HEK293 (cell line): ENCODE measurements around the gene CATSPERE.

Source experiments
- ATF2 ChIP-seq: fragments of 450-650 bp; formaldehyde crosslinking; IDR thresholded peaks from 2 replicates; pipeline ENCODE4 v1.5.1; 2016; ENCODE audit warnings: missing biosample characterization, missing genetic modification characterization, low read depth
- FEZF1 ChIP-seq: fragments of 450-650 bp; formaldehyde crosslinking; IDR thresholded peaks from 2 replicates; pipeline ENCODE4 v1.5.1; 2016; ENCODE audit warnings: missing biosample characterization, missing genetic modification characterization
- GLI4 ChIP-seq: fragments of 450-650 bp; formaldehyde crosslinking; IDR thresholded peaks from 2 replicates; pipeline ENCODE4 v1.5.1; 2016; ENCODE audit warnings: missing biosample characterization, missing genetic modification characterization
- KLF17 ChIP-seq: fragments of 450-650 bp; formaldehyde crosslinking; IDR thresholded peaks from 2 replicates; pipeline ENCODE4 v1.5.1; 2016; ENCODE audit warnings: missing biosample characterization, missing genetic modification characterization
- PRDM1 ChIP-seq: fragments of 450-650 bp; formaldehyde crosslinking; IDR thresholded peaks from 2 replicates; pipeline ENCODE4; 2016; ENCODE audit warnings: missing biosample characterization, missing genetic modification characterization
- PRDM6 ChIP-seq: fragments of 450-650 bp; formaldehyde crosslinking; IDR thresholded peaks from 2 replicates; pipeline ENCODE4 v1.5.1; 2017; ENCODE audit warnings: missing biosample characterization, missing genetic modification characterization
- SCRT1 ChIP-seq: fragments of 450-650 bp; formaldehyde crosslinking; IDR thresholded peaks from 2 replicates; pipeline ENCODE4 v1.5.1; 2016; ENCODE audit warnings: missing biosample characterization, missing genetic modification characterization, borderline replicate concordance
- SCRT2 ChIP-seq: fragments of 450-650 bp; formaldehyde crosslinking; IDR thresholded peaks from 2 replicates; pipeline ENCODE4 v1.5.1; 2016; ENCODE audit warnings: missing biosample characterization, missing genetic modification characterization
- ZEB2 ChIP-seq: fragments of 450-650 bp; formaldehyde crosslinking; IDR thresholded peaks from 2 replicates; pipeline ENCODE4 v1.5.1; 2016; ENCODE audit warnings: missing biosample characterization, missing genetic modification characterization
- ZFP3 ChIP-seq: fragments of 450-650 bp; formaldehyde crosslinking; IDR thresholded peaks from 2 replicates; pipeline ENCODE4 v1.5.1; 2016; ENCODE audit warnings: low read depth, missing biosample characterization, missing genetic modification characterization
- ZNF10 ChIP-seq: fragments of 450-650 bp; formaldehyde crosslinking; IDR thresholded peaks from 2 replicates; pipeline ENCODE4 v1.5.1; 2017; ENCODE audit warnings: missing biosample characterization, missing genetic modification characterization
- ZNF114 ChIP-seq: fragments of 450-650 bp; formaldehyde crosslinking; IDR thresholded peaks from 2 replicates; pipeline ENCODE4 v1.5.0; 2017; ENCODE audit warnings: missing biosample characterization, missing genetic modification characterization
- ZNF132 ChIP-seq: fragments of 450-650 bp; formaldehyde crosslinking; IDR thresholded peaks from 2 replicates; pipeline ENCODE4 v1.5.1; 2017; ENCODE audit warnings: missing biosample characterization, missing genetic modification characterization, borderline replicate concordance
- ZNF146 ChIP-seq: fragments of 450-650 bp; formaldehyde crosslinking; IDR thresholded peaks from 2 replicates; pipeline ENCODE4 v1.5.1; 2016; ENCODE audit warnings: missing biosample characterization, missing genetic modification characterization
- ZNF311 ChIP-seq: fragments of 450-650 bp; formaldehyde crosslinking; IDR thresholded peaks from 2 replicates; pipeline ENCODE4 v1.5.1; 2017; ENCODE audit warnings: missing biosample characterization, missing genetic modification characterization, borderline replicate concordance
- ZNF366 ChIP-seq: fragments of 450-650 bp; formaldehyde crosslinking; conservative IDR thresholded peaks from 2 replicates; pipeline ENCODE4 v1.5.1; 2016; ENCODE audit warnings: missing biosample characterization, missing genetic modification characterization
- ZNF37A ChIP-seq: fragments of 450-650 bp; IDR thresholded peaks from 2 replicates; pipeline ENCODE4 v1.5.1; 2018; ENCODE audit warnings: missing biosample characterization, missing genetic modification characterization
- ZNF473 ChIP-seq: fragments of 450-650 bp; formaldehyde crosslinking; IDR thresholded peaks from 2 replicates; pipeline ENCODE4 v1.5.1; 2017; ENCODE audit warnings: missing biosample characterization, missing genetic modification characterization
- ZNF514 ChIP-seq: fragments of 450-650 bp; formaldehyde crosslinking; IDR thresholded peaks from 2 replicates; pipeline ENCODE4 v1.5.1; 2016; ENCODE audit warnings: missing biosample characterization, missing genetic modification characterization
- ZNF518A ChIP-seq: fragments of 450-650 bp; formaldehyde crosslinking; conservative IDR thresholded peaks from 2 replicates; pipeline ENCODE4 v1.5.1; 2016; ENCODE audit warnings: low read depth, missing biosample characterization, missing genetic modification characterization
- ZNF623 ChIP-seq: fragments of 450-650 bp; formaldehyde crosslinking; IDR thresholded peaks from 2 replicates; pipeline ENCODE4 v1.5.1; 2016; ENCODE audit warnings: missing biosample characterization, missing genetic modification characterization
- ZNF624 ChIP-seq: fragments of 450-650 bp; formaldehyde crosslinking; IDR thresholded peaks from 2 replicates; pipeline ENCODE4 v1.5.1; 2017; ENCODE audit warnings: missing biosample characterization, missing genetic modification characterization
- ZNF629 ChIP-seq: fragments of 450-650 bp; formaldehyde crosslinking; IDR thresholded peaks from 2 replicates; pipeline ENCODE4 v1.5.1; 2017; ENCODE audit warnings: missing biosample characterization, missing genetic modification characterization
- ZNF664 ChIP-seq: fragments of 450-650 bp; formaldehyde crosslinking; IDR thresholded peaks from 2 replicates; pipeline ENCODE4 v1.5.1; 2016; ENCODE audit warnings: missing biosample characterization, missing genetic modification characterization
- ZNF76 ChIP-seq: fragments of 450-650 bp; formaldehyde crosslinking; IDR thresholded peaks from 2 replicates; pipeline ENCODE4; 2016; ENCODE audit warnings: low read depth, missing biosample characterization, missing genetic modification characterization, borderline replicate concordance
- ZNF777 ChIP-seq: fragments of 450-650 bp; formaldehyde crosslinking; IDR thresholded peaks from 2 replicates; pipeline ENCODE4 v1.5.1; 2017; ENCODE audit warnings: missing biosample characterization, missing genetic modification characterization, borderline replicate concordance
- ZNF843 ChIP-seq: fragments of 450-650 bp; formaldehyde crosslinking; IDR thresholded peaks from 2 replicates; pipeline ENCODE4 v1.5.1; 2016; ENCODE audit warnings: missing biosample characterization, missing genetic modification characterization
- ZSCAN18 ChIP-seq: fragments of 450-650 bp; formaldehyde crosslinking; IDR thresholded peaks from 2 replicates; pipeline ENCODE4 v1.5.1; 2016; ENCODE audit warnings: missing biosample characterization, missing genetic modification characterization
- ZXDB ChIP-seq: fragments of 450-650 bp; formaldehyde crosslinking; IDR thresholded peaks from 2 replicates; pipeline ENCODE4 v1.5.1; 2016; ENCODE audit warnings: missing biosample characterization, missing genetic modification characterization

Gene CATSPERE

GRCh38 chr1:244653439-244654107 lies 192.5 kb downstream of the CATSPERE start (continued):
- TF ChIP-seq ZNF777 (tag by site-specific recombination) (no peak), ZNF514 (tag by site-specific recombination) (no peak), ZNF473 (tag by site-specific recombination) (no peak), ZNF146 (0 out of 2 replicates have a peak, but pooled peaks have one; percentile 2), ZNF518A (0 out of 2 replicates have a peak, but pooled peaks have one; percentile 14), ZSCAN18 (tag by site-specific recombination) (no peak), SCRT1 (tag by site-specific recombination) (peak; percentile 98), PRDM1 (peak; percentile 9; the same call in 1 of the 2 replicates), ZXDB (tag by site-specific recombination) (0 out of 2 replicates have a peak, but pooled peaks have one; percentile 8), ATF2 (peak; percentile 91), ZNF37A (0 out of 2 replicates have a peak, but pooled peaks have one; percentile 9), KLF17 (tag by site-specific recombination) (0 out of 2 replicates have a peak, but pooled peaks have one; percentile 7), ZNF10 (tag by site-specific recombination) (peak; percentile 51), ZNF114 (no peak), ZNF843 (tag by site-specific recombination) (no peak), ZNF311 (tag by site-specific recombination) (no peak), ZEB2 (tag by site-specific recombination) (no peak; the same call in 1 of the 2 replicates), ZFP3 (tag by site-specific recombination) (peak; percentile 83), FEZF1 (no peak), ZNF664 (tag by site-specific recombination) (peak; percentile 96; the same call in 1 of the 2 replicates), ZNF366 (0 out of 2 replicates have a peak, but pooled peaks have one; percentile 18), ZNF624 (tag by site-specific recombination) (no peak), ZNF623 (no peak), ZNF76 (tag by site-specific recombination) (0 out of 2 replicates have a peak, but pooled peaks have one; percentile 44), ZNF629 (tag by site-specific recombination) (peak; percentile 70), GLI4 (tag by site-specific recombination) (no peak), ZNF132 (tag by site-specific recombination) (no peak), SCRT2 (tag by site-specific recombination) (peak; percentile 99), PRDM6 (tag by site-specific recombination) (no peak)
